HG02852 (cell line): ENCODE data around the gene SH3RF3.
A peak's percentile ranks its signal among the peaks of the same experiment; 100 is the strongest.

Experiments used
- ATAC-seq: cut with Tn5 transposase; IDR thresholded peaks from one replicate; pipeline ENCODE4 v1.9.1; 2021; ENCODE audit warnings: mild to moderate bottlenecking, moderate library complexity; ENCODE audit not compliant: unreplicated experiment

The SH3RF3 gene

GRCh38 chr2:109233643-109234042 lies 104.6 kb downstream of the SH3RF3 start:
- ATAC-seq: no peak

- ATAC-seq: no peak
Measured at GRCh38 chr2:109234355-109234754, 105.3 kb downstream of the SH3RF3 start.

- ATAC-seq: no peak
Measured at GRCh38 chr2:109236147-109236546, 107.1 kb downstream of the SH3RF3 start.

GRCh38 chr2:109237792-109238191 lies 108.8 kb downstream of the SH3RF3 start:
- ATAC-seq: no peak

GRCh38 chr2:109238580-109238979 lies 109.6 kb downstream of the SH3RF3 start:
- ATAC-seq: peak; percentile 90

GRCh38 chr2:109239720-109240119 lies 110.7 kb downstream of the SH3RF3 start:
- no peak for ATAC-seq

- ATAC-seq: no peak
Measured at GRCh38 chr2:109242210-109242653, 113.2 kb downstream of the SH3RF3 start.

- no peak for ATAC-seq
Measured at GRCh38 chr2:109242654-109243331, 113.8 kb downstream of the SH3RF3 start.

GRCh38 chr2:109243526-109244303 lies 114.7 kb downstream of the SH3RF3 start:
- ATAC-seq: no peak

- no peak for ATAC-seq
Measured at GRCh38 chr2:109244304-109244582, 115.2 kb downstream of the SH3RF3 start.

GRCh38 chr2:109244750-109245382 lies 115.9 kb downstream of the SH3RF3 start:
- ATAC-seq: no peak

GRCh38 chr2:109246176-109246575 lies 117.2 kb downstream of the SH3RF3 start:
- ATAC-seq: no peak

GRCh38 chr2:109246616-109247015 lies 117.6 kb downstream of the SH3RF3 start:
- ATAC-seq: no peak

GRCh38 chr2:109247340-109247739 lies 118.3 kb downstream of the SH3RF3 start:
- ATAC-seq: no peak

- no peak for ATAC-seq
Measured at GRCh38 chr2:109247812-109248211, 118.8 kb downstream of the SH3RF3 start.

GRCh38 chr2:109248590-109248989 lies 119.6 kb downstream of the SH3RF3 start:
- no peak for ATAC-seq

- no peak for ATAC-seq
Measured at GRCh38 chr2:109253217-109253616, 124.2 kb downstream of the SH3RF3 start.

GRCh38 chr2:109254174-109254904 lies 125.3 kb downstream of the SH3RF3 start:
- peak; percentile 62 for ATAC-seq

- ATAC-seq: no peak
Measured at GRCh38 chr2:109255654-109256053, 126.6 kb downstream of the SH3RF3 start.

GRCh38 chr2:109256111-109256510 lies 127.1 kb downstream of the SH3RF3 start:
- ATAC-seq: no peak

GRCh38 chr2:109256921-109257320 lies 127.9 kb downstream of the SH3RF3 start:
- no peak for ATAC-seq
